Measurements from ENCODE around the gene ENTPD1. TPM values are rescaled to one million over a fixed set of nuclear protein-coding genes. Genes with fewer than 3 reads are reported as not detected.
"Not testable (repeated sequence)": the region's sequence is repeated elsewhere in the genome, so short reads cannot be mapped to it uniquely, and the experiment has no call there.

ENTPD1 gene
- polyA plus RNA-seq, 4 donors, result 19.8 to 30.8 (median 22.4) TPM

- peak; percentile 28 to 63 (median 43) for DNase-seq (ENCODE audit: low read depth in 4 of 4, low spot score in 3 of 4)
These were observed 150.9 kb downstream of the ENTPD1 start for GRCh38 chr10:95906677-95907455.

- DNase-seq (ENCODE audit: low read depth in 4 of 4, low spot score in 3 of 4), result peak; percentile 63 to 75 (median 73)
These were observed 151.7 kb downstream of the ENTPD1 start, which contains the start of gene CC2D2B for GRCh38 chr10:95907456-95908253. TSS of gene CC2D2B (plus strand) at chr10:95907975. CDS start at chr10:95911324, 3,349 bp downstream.

GRCh38 chr10:95908450-95908849 is 152.5 kb downstream of the ENTPD1 start:
- DNase-seq (ENCODE audit: low read depth in 4 of 4, low spot score in 3 of 4), result no peak

DNA sequence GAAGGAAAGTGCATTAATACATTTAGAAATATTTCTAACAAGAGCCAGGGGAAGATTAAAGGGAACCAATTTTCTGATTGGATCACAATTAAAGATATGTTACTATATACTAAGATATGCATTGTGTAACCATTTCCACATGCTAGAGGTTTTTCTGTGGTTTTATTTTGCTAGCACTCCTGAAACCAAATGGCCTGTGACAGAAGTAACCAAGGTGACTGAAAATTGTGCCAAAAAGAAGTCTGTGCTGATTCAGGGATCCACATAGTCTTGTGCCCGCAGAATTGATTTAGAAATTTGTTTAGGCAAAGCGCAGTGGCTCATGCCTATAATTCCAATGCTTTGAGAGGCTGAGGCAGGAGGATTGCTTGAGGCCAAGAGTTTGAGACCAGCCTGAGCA is 153.6 kb downstream of the ENTPD1 start:
- DNase-seq (ENCODE audit: low read depth in 4 of 4, low spot score in 3 of 4), result no peak

GRCh38 chr10:95916039-95916438 is 160.1 kb downstream of the ENTPD1 start:
- not testable (repeated sequence) for DNase-seq (ENCODE audit: low read depth in 4 of 4, low spot score in 3 of 4)

Other genes starting within 250 kb of the ENTPD1 start
- 10 to 100 TPM; 26.6 to 32.2 (median 30.3) TPM for gene SORBS1, start 194.8 kb upstream of the ENTPD1 start, polyA plus RNA-seq (ENCODE audit: insufficient read length in 4 of 4)
- gene ALDH18A1, start 99.5 kb upstream of the ENTPD1 start, polyA plus RNA-seq (ENCODE audit: insufficient read length in 4 of 4), result 10 to 100 TPM; 73.0 to 81.6 (median 79.0) TPM
- gene TCTN3, start 62.2 kb upstream of the ENTPD1 start, polyA plus RNA-seq (ENCODE audit: insufficient read length in 4 of 4), result 10 to 100 TPM; 76.5 to 86.1 (median 80.7) TPM
- gene CC2D2B, start 151.8 kb downstream of the ENTPD1 start, polyA plus RNA-seq (ENCODE audit: insufficient read length in 4 of 4), result 1 to 10 TPM; 1.2 to 1.9 (median 1.4) TPM

Measured in right renal pelvis (tissue), 4 donors.